PC-9 (cell line): ENCODE results near the gene CCDC12. TPM values are rescaled to one million over a fixed set of nuclear protein-coding genes. Genes with fewer than 3 reads are reported as not detected.

ENCODE experiments used
- BruUV-seq: library from RNA; stranded (reverse); fragments of 400-500 nt; replicated peaks from 2 replicates; lab custom pipeline; 2021; lab: Mats Ljungman, UMichigan
- CTCF ChIA-PET: fragments of 300-600 bp; sonication (Branson Sonifier 250); formaldehyde crosslinking; loops from one replicate; lab custom pipeline; 2022; ENCODE audit warnings: antibody characterized with exemption; lab: Charles Lee
- POLR2A ChIA-PET: fragments of 300-600 bp; sonication (Branson Sonifier 250); formaldehyde crosslinking; loops from one replicate; lab custom pipeline; 2022; ENCODE audit warnings: antibody characterized with exemption; ENCODE audit not compliant: unreplicated experiment; lab: Charles Lee
- DNase-seq, 2 experiments: peaks; one replicate each; pipeline versions ENCODE4 v3.0.0 to v3.0.0-alpha.2; 2015 to 2022; ENCODE audit warnings: mixed read lengths in 1 of 2
- H2AFZ ChIP-seq: fragments of 200-600 bp; sonication (generic); 2 replicates; pipeline ENCODE4 v1.8.1; 2017; ENCODE audit warnings: antibody characterized with exemption
- H3F3A ChIP-seq: fragments of 200-600 bp; sonication (generic); 2 replicates; pipeline ENCODE4 v1.8.1; 2017; ENCODE audit warnings: antibody characterized with exemption, mild to moderate bottlenecking, low read depth; ENCODE audit not compliant: insufficient read depth
- H3K27ac ChIP-seq: fragments of 200-600 bp; sonication (generic); 2 replicates; pipeline ENCODE4 v1.6.1; 2016; ENCODE audit warnings: mixed run types
- H3K27me3 ChIP-seq: fragments of 200-600 bp; sonication (generic); 2 replicates; pipeline ENCODE4 v1.6.1; 2016; ENCODE audit warnings: low read depth, mixed run types; ENCODE audit not compliant: insufficient read depth
- H3K36me3 ChIP-seq: fragments of 200-600 bp; sonication (generic); 2 replicates; pipeline ENCODE4 v1.6.1; 2016; ENCODE audit warnings: low read depth, mixed run types
- H3K4me1 ChIP-seq: fragments of 200-600 bp; sonication (generic); replicated peaks from 2 replicates; pipeline ENCODE4 v1.6.1; 2016; ENCODE audit warnings: mixed run types; ENCODE audit not compliant: insufficient read depth
- H3K4me2 ChIP-seq: fragments of 200-600 bp; sonication (generic); 2 replicates; pipeline ENCODE4 v1.6.1; 2017; ENCODE audit warnings: mixed run types
- H3K4me3 ChIP-seq: fragments of 200-600 bp; sonication (generic); 2 replicates; pipeline ENCODE4 v1.6.1; 2016; ENCODE audit warnings: mixed run types
- H3K79me2 ChIP-seq: fragments of 200-600 bp; sonication (generic); 2 replicates; pipeline ENCODE4 v1.6.1; 2017; ENCODE audit warnings: low read depth, mixed run types
- H3K9me2 ChIP-seq: fragments of 200-600 bp; sonication (generic); 2 replicates; pipeline ENCODE4 v1.8.1; 2017; ENCODE audit warnings: mild to moderate bottlenecking; ENCODE audit not compliant: insufficient read depth
- H3K9me3 ChIP-seq: fragments of 200-600 bp; sonication (generic); 2 replicates; pipeline ENCODE4 v1.8.1; 2016; ENCODE audit warnings: low read depth; ENCODE audit not compliant: insufficient read depth
- H4K20me1 ChIP-seq: fragments of 200-600 bp; sonication (generic); 2 replicates; pipeline ENCODE4 v1.8.1; 2017; ENCODE audit not compliant: insufficient read depth
- CTCF ChIP-seq: fragments of 200-600 bp; sonication (generic); conservative IDR thresholded peaks from 2 replicates; pipeline ENCODE4 v1.6.1; 2017; ENCODE audit warnings: mixed run types, antibody characterized with exemption, mild to moderate bottlenecking, moderate library complexity
- EZH2 ChIP-seq: fragments of 200-600 bp; sonication (generic); IDR thresholded peaks from 2 replicates; pipeline ENCODE4 v1.8.0; 2017; ENCODE audit warnings: antibody characterized with exemption, low read depth
- intact Hi-C: fragments of 100-400 bp; cut with micrococcal nuclease; formaldehyde crosslinking; loops from one replicate; pipeline ENCODE4 v1.10.0; 2022; ENCODE audit not compliant: unreplicated experiment
- total RNA-seq: library from RNA; stranded (reverse); gene quantifications from 2 replicates; pipeline ENCODE4 v1.2.3, GENCODE V29; 2021

CCDC12 gene
- total RNA-seq, 1 experiment from 2014 or later = 39.3 TPM

- 0 out of 2 replicates have a peak, but pooled peaks cover 3% of the 10 kb centered on the region for H4K20me1 ChIP-seq
- BruUV-seq = no TSS peak
- no peaks in the 10 kb centered on the region for H3K9me2 ChIP-seq
- 0 out of 2 replicates have a peak, but pooled peaks cover 4% of the 10 kb centered on the region for H3K36me3 ChIP-seq
- DNase-seq = peak in 1 of 2 experiments; percentile 49
- H3K27me3 ChIP-seq = no peaks in the 10 kb centered on the region
- H3K9me3 ChIP-seq = no peaks in the 10 kb centered on the region
- no peak overlapping the region for H3K4me2 ChIP-seq
- H3F3A ChIP-seq = no peaks in the 10 kb centered on the region
- no peaks in the 10 kb centered on the region for H3K4me1 ChIP-seq
- intact Hi-C loops = no loop called here
- POLR2A ChIA-PET = no interaction called here
- CTCF ChIA-PET = interaction anchor here (0.5 kb wide), 1 partner anchor 41 kb away, joined by 7 read pairs; no protein-coding TSS in a partner anchor
- no peak overlapping the region for H2AFZ ChIP-seq
- H3K4me3 ChIP-seq = no peak overlapping the region
- TF ChIP-seq EZH2 (no peak), CTCF (no peak)
- H3K27ac ChIP-seq = no peak overlapping the region
- no peaks in the 10 kb centered on the region for H3K79me2 ChIP-seq
These were observed 41.1 kb upstream of the CCDC12 start for GRCh38 chr3:47017504-47018268.

- Histone ChIP-seq H3K9me3 (no peaks in the 10 kb centered on the region), H3K9me2 (no peaks in the 10 kb centered on the region), H3K79me2 (no peaks in the 10 kb centered on the region), H3K27me3 (no peaks in the 10 kb centered on the region), H4K20me1 (0 out of 2 replicates have a peak, but pooled peaks cover 3% of the 10 kb centered on the region), H3K4me1 (no peaks in the 10 kb centered on the region), H2AFZ (no peak overlapping the region), H3K4me2 (no peak overlapping the region), H3K36me3 (0 out of 2 replicates have a peak, but pooled peaks cover 4% of the 10 kb centered on the region), H3K27ac (no peak overlapping the region), H3K4me3 (no peak overlapping the region), H3F3A (no peaks in the 10 kb centered on the region)
- no peak for DNase-seq
- ChIA-PET POLR2A (no interaction called here), CTCF (interaction anchor here (0.5 kb wide), 1 partner anchor 40 kb away, joined by 7 read pairs; no protein-coding TSS in a partner anchor)
- TF ChIP-seq EZH2 (no peak), CTCF (no peak)
- no TSS peak for BruUV-seq
- intact Hi-C loops = no loop called here
These were observed 40.4 kb upstream of the CCDC12 start for GRCh38 chr3:47016934-47017435.

- H2AFZ ChIP-seq = no peak overlapping the region
- H3K36me3 ChIP-seq = 0 out of 2 replicates have a peak, but pooled peaks cover 4% of the 10 kb centered on the region
- H3K4me1 ChIP-seq = no peaks in the 10 kb centered on the region
- H3K9me3 ChIP-seq = no peaks in the 10 kb centered on the region
- H3K27me3 ChIP-seq = no peaks in the 10 kb centered on the region
- TF ChIP-seq CTCF (no peak), EZH2 (no peak)
- no TSS peak for BruUV-seq
- 0 out of 2 replicates have a peak, but pooled peaks cover 3% of the 10 kb centered on the region for H4K20me1 ChIP-seq
- CTCF ChIA-PET = no interaction called here
- DNase-seq = no peak
- no peaks in the 10 kb centered on the region for H3K79me2 ChIP-seq
- no peak overlapping the region for H3K4me2 ChIP-seq
- H3K4me3 ChIP-seq = no peak overlapping the region
- intact Hi-C loops = no loop called here
- POLR2A ChIA-PET = no interaction called here
- no peak overlapping the region for H3K27ac ChIP-seq
- H3F3A ChIP-seq = no peaks in the 10 kb centered on the region
- no peaks in the 10 kb centered on the region for H3K9me2 ChIP-seq
These were observed 39.8 kb upstream of the CCDC12 start for GRCh38 chr3:47016086-47016933.
